Measurements from ENCODE around the gene MAN2A2.

MAN2A2 gene

DNA sequence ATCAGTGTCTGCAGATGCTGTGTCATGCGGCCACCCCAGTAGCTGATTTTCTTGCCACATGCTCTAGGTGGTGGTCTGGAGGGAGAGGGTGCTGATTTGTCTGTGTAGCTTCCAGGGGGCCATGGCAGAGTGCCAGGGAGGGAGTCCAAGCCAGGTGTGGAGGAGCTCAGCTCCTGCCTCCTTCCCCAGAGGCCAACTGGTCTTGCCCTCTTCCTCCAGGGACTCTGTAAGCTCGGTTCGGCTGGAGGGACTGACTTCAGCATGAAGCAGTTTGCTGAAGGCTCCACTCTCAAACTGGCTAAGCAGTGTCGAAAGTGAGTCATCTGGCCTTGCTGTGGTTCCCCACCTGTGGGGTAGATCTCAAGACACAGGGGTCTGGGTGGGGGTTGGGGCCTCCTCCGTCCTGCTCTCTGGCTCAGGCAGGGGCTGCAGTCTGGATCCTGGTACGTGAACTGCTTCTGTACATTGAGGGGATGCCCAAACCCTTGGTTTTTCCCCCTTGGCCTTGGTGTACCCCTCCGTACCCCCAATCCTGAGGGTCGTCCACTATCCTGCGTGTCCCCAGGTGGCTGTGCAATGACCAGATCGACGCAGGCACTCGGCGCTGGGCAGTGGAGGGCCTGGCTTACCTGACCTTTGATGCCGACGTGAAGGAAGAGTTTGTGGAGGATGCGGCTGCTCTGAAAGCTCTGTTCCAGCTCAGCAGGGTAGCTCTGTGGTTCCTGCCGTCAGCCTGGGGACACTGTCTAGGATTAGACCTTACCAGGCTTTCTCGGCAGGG lies 44.7 kb downstream of the MAN2A2 start:
- DNase-seq = no peak

GRCh38 chr15:90948506-90948905 lies 45.4 kb downstream of the MAN2A2 start:
- DNase-seq = no peak

DNA sequence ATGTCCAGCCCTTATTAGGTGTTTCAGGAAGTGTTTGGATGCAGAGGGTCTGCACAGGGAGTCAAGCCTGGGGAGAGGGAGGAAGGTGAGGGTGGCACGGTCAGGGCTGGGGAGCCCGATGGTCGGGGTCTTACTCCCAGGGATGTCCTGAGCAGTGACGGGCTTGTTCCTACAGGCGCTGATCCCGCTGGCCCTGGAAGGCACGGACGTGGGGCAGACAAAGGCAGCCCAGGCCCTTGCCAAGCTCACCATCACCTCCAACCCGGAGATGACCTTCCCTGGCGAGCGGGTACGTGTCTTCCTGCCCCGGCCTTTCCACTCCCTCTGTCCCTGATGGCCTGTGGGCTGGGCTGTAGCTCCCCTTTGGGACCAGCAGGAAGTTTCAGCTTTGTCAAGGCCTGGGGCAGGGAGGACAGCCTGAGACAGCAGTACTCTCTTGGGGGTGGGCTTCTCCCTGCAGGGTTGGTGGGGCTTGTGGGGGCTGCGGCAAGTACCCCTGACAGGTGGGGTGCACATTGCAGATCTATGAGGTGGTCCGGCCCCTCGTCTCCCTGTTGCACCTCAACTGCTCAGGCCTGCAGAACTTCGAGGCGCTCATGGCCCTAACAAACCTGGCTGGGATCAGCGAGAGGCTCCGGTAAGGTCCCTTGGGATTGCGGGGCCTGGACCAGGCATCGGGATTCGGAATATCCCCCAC lies 47.0 kb downstream of the MAN2A2 start:
- no peak for DNase-seq

DNA sequence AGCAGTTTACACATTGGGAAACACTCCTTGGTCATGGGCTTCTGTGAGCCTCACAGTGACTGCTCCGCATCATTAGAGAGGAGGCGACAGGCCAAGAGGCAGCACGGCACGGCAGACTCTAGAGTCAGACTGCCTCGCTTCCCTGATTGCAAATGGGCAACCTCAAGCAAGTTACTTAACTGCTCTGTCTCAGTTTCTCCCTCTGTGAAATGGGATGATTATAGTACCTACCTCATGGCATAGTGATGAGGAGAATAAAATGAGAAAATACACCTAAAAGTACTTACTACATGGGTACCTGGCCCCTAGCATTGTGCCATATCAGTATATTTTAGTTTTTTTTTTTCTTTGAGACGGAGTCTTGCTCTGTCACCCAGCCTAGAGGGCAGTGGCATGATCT lies 47.6 kb downstream of the MAN2A2 start:
- DNase-seq = no peak

DNA sequence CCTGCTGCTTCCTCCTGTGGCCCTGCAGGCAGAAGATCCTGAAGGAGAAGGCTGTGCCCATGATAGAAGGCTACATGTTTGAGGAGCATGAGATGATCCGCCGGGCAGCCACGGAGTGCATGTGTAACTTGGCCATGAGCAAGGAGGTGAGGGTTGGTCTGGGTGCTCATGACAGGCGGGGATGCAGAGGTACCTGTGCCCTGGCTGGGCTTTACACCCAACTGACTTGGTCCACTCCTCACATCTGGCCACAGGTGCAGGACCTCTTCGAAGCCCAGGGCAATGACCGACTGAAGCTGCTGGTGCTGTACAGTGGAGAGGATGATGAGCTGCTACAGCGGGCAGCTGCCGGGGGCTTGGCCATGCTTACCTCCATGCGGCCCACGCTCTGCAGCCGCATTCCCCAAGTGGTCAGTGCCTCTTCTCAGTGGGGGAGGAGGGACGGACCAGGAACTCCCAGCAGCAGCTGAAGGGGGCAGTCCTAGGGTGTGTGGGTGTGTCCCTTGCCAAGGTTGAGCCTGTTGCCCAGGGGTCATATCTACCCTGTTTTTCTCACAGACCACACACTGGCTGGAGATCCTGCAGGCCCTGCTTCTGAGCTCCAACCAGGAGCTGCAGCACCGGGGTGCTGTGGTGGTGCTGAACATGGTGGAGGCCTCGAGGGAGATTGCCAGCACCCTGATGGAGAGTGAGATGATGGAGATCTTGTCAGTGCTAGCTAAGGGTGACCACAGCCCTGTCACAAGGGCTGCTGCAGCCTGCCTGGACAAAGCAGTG lies 50.0 kb downstream of the MAN2A2 start:
- DNase-seq = no peak

- no peak for DNase-seq
Measured at GRCh38 chr15:90953947-90954711, 51.0 kb downstream of the MAN2A2 start.

DNA sequence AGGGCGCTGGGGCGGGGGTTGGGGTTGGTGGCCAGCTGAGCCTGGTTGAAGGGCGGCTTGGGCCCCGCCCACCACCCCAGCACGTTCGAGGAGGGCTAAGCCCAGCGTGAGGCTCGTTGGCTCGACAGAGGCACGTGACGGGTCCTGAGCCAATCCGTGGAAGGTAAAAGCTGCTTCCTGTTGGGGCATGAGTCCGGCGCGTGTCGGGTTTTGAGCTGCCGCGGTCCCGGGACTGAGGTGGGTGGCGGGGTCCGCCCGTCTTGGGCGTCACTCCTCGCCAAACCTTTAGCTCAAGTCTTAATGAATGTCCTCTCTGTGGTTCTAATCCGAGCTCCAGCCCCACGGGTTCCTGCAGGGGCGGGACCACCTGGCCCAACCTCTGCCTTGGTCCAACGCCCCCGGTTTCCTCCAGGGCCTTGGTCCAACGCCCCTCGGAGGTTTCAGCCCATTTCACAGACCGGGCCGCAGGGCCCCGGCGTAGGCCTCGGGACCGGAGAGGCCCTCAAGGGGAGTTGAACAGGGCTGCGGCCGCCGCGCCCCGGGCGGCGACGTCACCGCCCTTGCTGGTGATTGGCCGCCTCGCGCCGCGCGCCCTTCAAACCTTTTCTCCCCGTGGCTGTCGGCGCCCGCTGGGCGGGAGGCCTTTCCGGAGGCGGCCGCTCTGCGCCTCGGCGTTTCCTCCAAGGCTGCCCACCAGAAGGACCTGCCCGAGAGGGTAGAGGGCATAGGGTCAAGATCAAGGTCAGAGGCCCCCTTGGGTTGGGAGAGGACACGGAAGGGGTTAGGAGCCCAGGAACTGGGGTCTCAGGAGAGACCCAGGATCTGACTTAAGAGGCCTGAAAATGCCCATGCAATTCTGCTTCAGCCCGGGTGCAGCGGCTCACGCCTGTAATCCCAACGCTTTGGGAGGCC lies 51.9 kb downstream of the MAN2A2 start, which contains the start of gene RCCD1:
Gene RCCD1 (plus strand): TSS at position 173 of the 912 bp plus-strand sequence. CDS start 1,851 bp downstream, outside the sequence.
- peak; percentile 93 to 97 (median 95) for DNase-seq

DNA sequence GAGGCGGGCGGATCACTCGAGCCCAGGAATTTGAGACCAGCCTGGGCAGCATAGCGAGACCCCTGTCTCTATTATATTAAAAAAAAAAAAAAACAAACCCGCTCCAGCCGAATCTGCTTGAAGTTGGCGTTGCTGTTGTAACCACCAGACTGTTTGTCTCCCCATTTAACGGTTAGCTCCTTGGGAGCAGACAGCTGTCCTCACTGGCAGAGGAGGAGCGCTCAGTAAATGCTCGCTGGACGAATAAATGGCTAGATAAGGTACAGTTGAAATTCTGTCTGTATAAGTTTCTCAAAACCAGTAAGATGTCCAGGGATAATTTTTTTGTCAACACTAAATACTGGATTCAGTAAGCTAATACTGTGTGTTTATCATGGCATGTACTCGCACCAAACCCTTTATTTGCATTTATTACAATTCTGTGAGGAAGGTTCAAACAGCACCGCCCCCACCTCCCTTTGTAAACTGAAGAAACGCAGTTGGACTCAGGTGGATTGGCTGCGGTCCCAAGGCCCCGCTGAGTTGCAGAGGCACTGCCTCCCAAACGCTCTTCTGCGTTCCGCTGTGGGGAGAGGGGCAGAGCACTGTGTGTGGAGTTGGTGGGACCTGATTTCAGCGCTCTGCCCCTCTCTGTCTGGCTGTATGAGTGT lies 52.6 kb downstream of the MAN2A2 start:
- peak; percentile 37 to 79 (median 61) for DNase-seq

DNA sequence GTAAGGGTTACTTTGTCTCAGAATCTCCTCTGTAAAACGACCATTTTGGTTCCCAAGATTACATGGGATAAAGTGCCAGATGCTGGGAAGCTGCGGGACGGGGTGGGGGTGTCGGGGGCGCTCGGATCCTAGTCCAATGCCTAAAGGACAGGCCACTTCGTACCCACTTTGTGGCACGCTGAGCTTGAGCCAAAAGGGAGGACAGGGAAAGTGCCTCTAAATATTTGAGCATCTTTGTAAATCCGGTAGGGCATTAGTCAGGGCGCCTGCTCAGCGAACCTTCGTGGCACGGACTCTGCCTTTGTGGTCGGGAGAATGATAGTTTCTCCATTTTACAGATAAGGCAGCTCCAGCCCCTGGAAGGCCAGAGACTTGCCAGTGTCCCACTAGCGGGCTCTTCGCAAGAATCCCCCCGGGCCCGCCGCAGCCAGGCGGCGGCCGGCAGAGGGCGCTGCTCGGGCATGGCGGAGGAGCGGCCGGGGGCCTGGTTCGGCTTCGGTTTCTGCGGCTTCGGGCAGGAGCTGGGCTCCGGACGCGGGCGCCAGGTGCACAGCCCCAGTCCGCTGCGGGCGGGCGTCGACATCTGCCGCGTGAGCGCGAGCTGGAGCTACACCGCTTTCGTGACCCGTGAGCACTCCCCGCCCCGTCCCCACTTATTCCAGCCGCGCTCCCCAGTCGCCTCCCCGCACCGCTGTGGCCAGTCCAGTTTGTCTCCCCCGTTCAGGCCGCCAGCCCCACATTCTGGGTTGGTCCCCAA lies 53.4 kb downstream of the MAN2A2 start:
- peak; percentile 84 to 88 (median 88) for DNase-seq

- peak; percentile 47 to 77 (median 73) for DNase-seq
Measured at GRCh38 chr15:90957031-90957790, 54.1 kb downstream of the MAN2A2 start.

GRCh38 chr15:90957791-90958190 lies 54.7 kb downstream of the MAN2A2 start:
- DNase-seq = no peak

- DNase-seq = no peak
Measured at GRCh38 chr15:90959028-90959595, 56.0 kb downstream of the MAN2A2 start.

DNA sequence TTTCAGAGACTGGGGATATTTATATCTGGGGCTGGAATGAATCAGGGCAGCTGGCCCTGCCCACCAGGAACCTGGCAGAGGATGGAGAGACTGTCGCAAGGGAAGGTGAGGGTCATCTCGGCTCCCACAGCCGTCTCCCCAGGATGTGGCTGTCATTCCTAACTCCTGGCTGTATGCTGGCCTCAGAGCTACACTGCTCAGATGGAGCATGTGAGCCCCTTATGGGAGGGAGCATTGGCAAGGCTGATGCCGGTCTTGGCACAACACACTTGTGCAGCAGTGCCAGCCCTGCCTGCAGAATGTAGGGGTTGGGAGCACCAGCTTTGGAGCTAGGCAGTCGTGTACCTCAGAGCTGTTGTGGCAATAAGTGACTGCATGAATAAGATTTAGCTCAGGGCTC lies 56.8 kb downstream of the MAN2A2 start:
- no peak for DNase-seq

DNA sequence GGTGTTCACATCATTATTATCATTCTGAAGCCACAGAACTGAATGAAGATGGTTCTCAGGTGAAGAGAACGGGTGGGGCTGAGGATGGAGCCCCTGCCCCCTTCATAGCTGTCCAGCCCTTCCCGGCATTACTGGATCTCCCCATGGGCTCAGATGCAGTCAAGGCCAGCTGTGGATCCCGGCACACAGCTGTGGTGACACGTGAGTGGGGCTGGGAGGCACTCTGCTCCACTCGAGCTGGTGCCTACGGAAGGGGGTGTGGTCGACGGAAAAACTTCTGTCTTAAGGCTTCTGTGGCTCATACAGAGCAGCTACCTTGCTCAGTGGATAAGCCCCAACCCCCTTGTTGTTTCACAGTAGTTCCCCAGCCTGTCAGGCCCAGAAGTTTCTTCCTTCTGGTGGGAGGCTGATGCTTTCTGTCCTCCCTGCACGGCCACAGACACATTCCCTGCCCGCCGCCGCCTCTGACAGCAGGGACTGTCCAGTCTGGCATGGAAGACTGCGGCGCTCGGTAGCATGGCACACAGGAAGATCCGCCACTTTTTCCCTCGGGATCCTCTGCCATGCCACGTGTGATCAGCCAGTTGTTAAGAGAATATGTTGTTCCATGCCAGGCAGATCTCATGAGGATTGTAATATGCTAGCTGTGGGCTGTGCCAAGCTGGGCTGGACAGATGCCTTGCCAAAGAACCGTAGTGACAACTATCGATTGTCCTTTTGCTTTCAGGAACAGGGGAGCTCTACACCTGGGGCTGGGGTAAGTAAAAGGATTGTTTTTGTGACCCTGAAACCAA lies 57.4 kb downstream of the MAN2A2 start:
- DNase-seq = no peak

GRCh38 chr15:90962021-90962420 lies 58.9 kb downstream of the MAN2A2 start:
- no peak for DNase-seq

- DNase-seq = no peak
Measured at GRCh38 chr15:90966262-90966661, 63.2 kb downstream of the MAN2A2 start.

DNA sequence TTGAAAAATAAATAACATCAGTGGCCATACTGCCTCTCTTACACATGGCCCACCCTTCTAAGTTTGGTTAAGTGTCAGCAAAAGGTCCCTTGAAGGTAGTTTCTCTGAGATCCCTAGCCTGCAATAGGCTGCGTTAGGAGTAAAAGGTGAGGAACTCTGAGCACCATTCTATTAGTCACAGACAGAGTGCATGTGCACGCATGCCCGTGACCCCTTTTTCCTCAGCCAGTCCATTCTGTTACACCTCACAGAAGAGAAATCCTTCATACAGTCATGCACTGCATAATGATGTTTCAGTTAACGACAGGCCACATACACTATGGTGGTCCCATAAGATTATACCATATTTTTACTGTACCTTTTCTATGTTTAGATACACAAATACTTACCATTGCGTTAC lies 64.1 kb downstream of the MAN2A2 start:
- no peak for DNase-seq

DNA sequence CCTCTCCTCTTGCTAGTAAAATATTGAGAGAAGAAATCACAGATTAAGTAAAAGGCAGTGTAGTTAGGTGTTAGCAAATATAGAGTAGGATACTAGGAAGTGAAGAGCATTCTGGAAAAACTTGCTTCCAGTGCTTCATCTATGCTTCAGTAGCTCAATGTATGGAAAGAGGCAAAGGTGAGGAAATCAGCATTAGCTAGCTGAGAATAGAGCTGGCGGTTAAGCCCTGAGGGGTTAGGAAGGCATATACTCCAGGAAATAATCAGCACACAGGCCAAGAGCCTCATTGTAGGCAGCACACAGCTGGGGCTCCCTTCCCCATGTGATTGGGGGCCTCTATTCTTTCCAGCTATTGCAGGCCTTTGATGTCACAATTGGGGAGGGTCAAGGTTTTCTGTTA lies 65.3 kb downstream of the MAN2A2 start:
- DNase-seq = peak in 1 of 3 experiments; percentile 23
